K562 (cell line): ENCODE measurements around the gene GPR15. TPM values are rescaled to one million over a fixed set of nuclear protein-coding genes. Genes with fewer than 3 reads are reported as not detected.
A peak's percentile ranks its signal among the peaks of the same experiment; 100 is the strongest.

ENCODE experiments used
- E2F3 ChIP-seq: fragments of 250-450 bp; sonication (Bioruptor Pico); IDR thresholded peaks from 2 replicates; pipeline ENCODE4 v1.4.0; 2020; ENCODE audit warnings: mild to moderate bottlenecking
- GABPB1 ChIP-seq: sonication (generic); formaldehyde crosslinking; IDR thresholded peaks from 2 replicates; pipeline ENCODE4 v1.8.0; 2022; ENCODE audit warnings: mild to moderate bottlenecking, missing genetic modification reagents
- HBP1 ChIP-seq: fragments of 450-650 bp; formaldehyde crosslinking; IDR thresholded peaks from 2 replicates; pipeline ENCODE4 v1.4.0; 2022; ENCODE audit warnings: missing genetic modification characterization
- HOXB6 ChIP-seq: fragments of 250-450 bp; sonication (Bioruptor Pico); IDR thresholded peaks from 2 replicates; pipeline ENCODE4 v1.5.1; 2022; ENCODE audit warnings: mild to moderate bottlenecking, borderline replicate concordance
- KDM1A ChIP-seq, 2 experiments: fragments of 450-650 bp; IDR thresholded peaks; 2 replicates each; pipeline ENCODE4 v1.6.1; 2016; ENCODE audit warnings: mild to moderate bottlenecking in 2 of 2
- LEF1 ChIP-seq: fragments of 450-650 bp; IDR thresholded peaks from 2 replicates; pipeline ENCODE4 v1.6.1; 2016; ENCODE audit warnings: mild to moderate bottlenecking
- MAFG ChIP-seq: fragments of 450-650 bp; conservative IDR thresholded peaks from 2 replicates; pipeline ENCODE4 v1.6.1; 2016; ENCODE audit warnings: missing genetic modification characterization, missing compliant biosample characterization
- MLLT1 ChIP-seq, 2 experiments: fragments of 450-650 bp; IDR thresholded peaks; 2 replicates each; pipeline ENCODE4 v1.6.1; 2016
- NCOA6 ChIP-seq: fragments of 450-650 bp; IDR thresholded peaks from 2 replicates; pipeline ENCODE4 v1.6.1; 2017; ENCODE audit warnings: mild to moderate bottlenecking
- POLR2AphosphoS5 ChIP-seq: IDR thresholded peaks from 2 replicates; pipeline ENCODE4 v1.6.1; 2011; ENCODE audit warnings: mild to moderate bottlenecking, low read depth, low read length, moderate library complexity; ENCODE audit not compliant: control insufficient read depth, insufficient read depth
- RFX1 ChIP-seq: fragments of 450-650 bp; IDR thresholded peaks from 2 replicates; pipeline ENCODE4 v1.6.1; 2016; ENCODE audit warnings: mild to moderate bottlenecking, moderate library complexity
- SRSF1 ChIP-seq: fragments of 200-400 bp; formaldehyde crosslinking; IDR thresholded peaks from 2 replicates; pipeline ENCODE4 v1.6.1; 2017; ENCODE audit warnings: mild to moderate bottlenecking, low read depth, low read length, moderate library complexity
- TCFL5 ChIP-seq: fragments of 250-450 bp; sonication (Bioruptor Pico); conservative IDR thresholded peaks from 2 replicates; pipeline ENCODE4 v1.6.1; 2021; ENCODE audit warnings: mild to moderate bottlenecking, moderate library complexity, matching md5 sums
- WHSC1 ChIP-seq: IDR thresholded peaks from one replicate; pipeline ENCODE4 v1.6.1; 2012; ENCODE audit warnings: low read length, control low read depth, inconsistent platforms
- ZBTB26 ChIP-seq: fragments of 450-650 bp; formaldehyde crosslinking; IDR thresholded peaks from 2 replicates; pipeline ENCODE4 v1.4.0; 2022; ENCODE audit warnings: missing genetic modification characterization
- ZNF347 ChIP-seq: fragments of 450-650 bp; formaldehyde crosslinking; IDR thresholded peaks from 2 replicates; pipeline ENCODE4 v1.4.0; 2020; ENCODE audit warnings: low read depth, mild to moderate bottlenecking, moderate library complexity
- polyA plus RNA-seq, 8 experiments: library from polyadenylated mRNA; depleted of rRNA in 4 of 8; stranded (reverse) in 5 of 8; unstranded in 3 of 8; fragments of >200 nt; fragmentation: Nextera tagmentation in 2 of 8; fragmentation: Illumina TruSeq in 1 of 8; extraction: Ambion mirVana in 2 of 8; extraction: Trizol in 1 of 8; gene quantifications; 2 replicates each; pipeline versions ENCODE4 v1.2.1 to v1.2.3, GENCODE V29; 2011 to 2014; ENCODE audit warnings: inconsistent platforms in 1 of 8, missing spikeins in 1 of 8
- total RNA-seq, 7 experiments: library from RNA; depleted of rRNA in 6 of 7; stranded (reverse); fragments of >200 nt in 6 of 7; fragmentation: Illumina TruSeq in 2 of 7; extraction: Trizol in 2 of 7; gene quantifications; 2 replicates each; pipeline versions ENCODE4 v1.2.1 to v1.2.3, GENCODE V29; 2011 to 2021; ENCODE audit warnings: low replicate concordance in 1 of 7
- TF ChIP-seq, protein P1 (sequence below), 2 experiments: fragments of 450-650 bp; formaldehyde crosslinking in 1 of 2; IDR thresholded peaks; 2 replicates each; pipeline versions ENCODE4 v1.4.0 to v1.6.1; 2014 to 2020; ENCODE audit warnings: mild to moderate bottlenecking in 2 of 2, borderline replicate concordance in 1 of 2, low read depth in 1 of 2

Gene GPR15
- total and polyA plus RNA-seq, 9 of the 15 experiments (the other 6 are each of a cell fraction or from before 2014, with no cell fraction given) = 0.13 TPM; not detected in 8

- TF ChIP-seq, protein P1, sequence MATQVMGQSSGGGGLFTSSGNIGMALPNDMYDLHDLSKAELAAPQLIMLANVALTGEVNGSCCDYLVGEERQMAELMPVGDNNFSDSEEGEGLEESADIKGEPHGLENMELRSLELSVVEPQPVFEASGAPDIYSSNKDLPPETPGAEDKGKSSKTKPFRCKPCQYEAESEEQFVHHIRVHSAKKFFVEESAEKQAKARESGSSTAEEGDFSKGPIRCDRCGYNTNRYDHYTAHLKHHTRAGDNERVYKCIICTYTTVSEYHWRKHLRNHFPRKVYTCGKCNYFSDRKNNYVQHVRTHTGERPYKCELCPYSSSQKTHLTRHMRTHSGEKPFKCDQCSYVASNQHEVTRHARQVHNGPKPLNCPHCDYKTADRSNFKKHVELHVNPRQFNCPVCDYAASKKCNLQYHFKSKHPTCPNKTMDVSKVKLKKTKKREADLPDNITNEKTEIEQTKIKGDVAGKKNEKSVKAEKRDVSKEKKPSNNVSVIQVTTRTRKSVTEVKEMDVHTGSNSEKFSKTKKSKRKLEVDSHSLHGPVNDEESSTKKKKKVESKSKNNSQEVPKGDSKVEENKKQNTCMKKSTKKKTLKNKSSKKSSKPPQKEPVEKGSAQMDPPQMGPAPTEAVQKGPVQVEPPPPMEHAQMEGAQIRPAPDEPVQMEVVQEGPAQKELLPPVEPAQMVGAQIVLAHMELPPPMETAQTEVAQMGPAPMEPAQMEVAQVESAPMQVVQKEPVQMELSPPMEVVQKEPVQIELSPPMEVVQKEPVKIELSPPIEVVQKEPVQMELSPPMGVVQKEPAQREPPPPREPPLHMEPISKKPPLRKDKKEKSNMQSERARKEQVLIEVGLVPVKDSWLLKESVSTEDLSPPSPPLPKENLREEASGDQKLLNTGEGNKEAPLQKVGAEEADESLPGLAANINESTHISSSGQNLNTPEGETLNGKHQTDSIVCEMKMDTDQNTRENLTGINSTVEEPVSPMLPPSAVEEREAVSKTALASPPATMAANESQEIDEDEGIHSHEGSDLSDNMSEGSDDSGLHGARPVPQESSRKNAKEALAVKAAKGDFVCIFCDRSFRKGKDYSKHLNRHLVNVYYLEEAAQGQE (IDR thresholded peaks at IDR 0.05; ENCODE audit: borderline replicate concordance) = peak; percentile 39; the same call in 1 of the 2 replicates
- TF ChIP-seq, protein P1 (CRISPR knock-in tag; IDR thresholded peaks at IDR 0.05; ENCODE audit: low read depth) = no peak
- TF ChIP-seq LEF1 = no peak
- no peak for TF ChIP-seq ZNF347 (CRISPR knock-in tag)
- no peak for TF ChIP-seq NCOA6
- no peak for TF ChIP-seq GABPB1 (CRISPR knock-in tag)
- peak; percentile 28; the same call in 1 of the 2 replicates for TF ChIP-seq MAFG
- no peak for TF ChIP-seq TCFL5 (CRISPR knock-in tag)
- TF ChIP-seq WHSC1 = no peak
- TF ChIP-seq POLR2AphosphoS5 = no peak
- no peak for TF ChIP-seq ZBTB26
- no peak for TF ChIP-seq HOXB6 (CRISPR knock-in tag)
- no peak for TF ChIP-seq MLLT1 (IDR thresholded peaks at IDR 0.05)
- TF ChIP-seq SRSF1 = no peak
- no peak for TF ChIP-seq HBP1
- no peak for TF ChIP-seq E2F3
- no peak for TF ChIP-seq KDM1A (IDR thresholded peaks at IDR 0.05)
- no peak for TF ChIP-seq RFX1
These were observed 9.8 kb upstream of the GPR15 start (continued) for GRCh38 chr3:98521897-98522543.
